MCF 10A (cell line): Measurements from ENCODE around the gene PRRT3. TPM values are rescaled to one million over a fixed set of nuclear protein-coding genes. Genes with fewer than 3 reads are reported as not detected.

Experiments used
- BruUV-seq: library from RNA; stranded (reverse); fragments of 400-500 nt; replicated peaks from 2 replicates; lab custom pipeline; 2021; lab: Mats Ljungman, UMichigan
- CTCF ChIA-PET: fragments of 300-600 bp; sonication (Branson Sonifier 250); formaldehyde crosslinking; extraction: SDS; loops from one replicate; lab custom pipeline; 2021; ENCODE audit warnings: antibody characterized with exemption, inconsistent platforms; lab: Yijun Ruan, JAX
- POLR2A ChIA-PET: fragments of 300-600, 350-650 bp; sonication (Branson Sonifier 250); formaldehyde crosslinking; extraction: SDS; loops from one replicate; lab custom pipeline; 2020; ENCODE audit warnings: antibody characterized with exemption, inconsistent platforms; lab: Yijun Ruan, JAX
- DNase-seq: peaks from one replicate; pipeline ENCODE4 v3.0.0-alpha.2; 2018; ENCODE audit not compliant: unreplicated experiment
- H3K27ac Mint-ChIP-seq: one replicate; pipeline ENCODE4 v1.8.0; 2022; ENCODE audit warnings: mild to moderate bottlenecking, low read depth, mixed read lengths; ENCODE audit not compliant: unreplicated experiment
- H3K27me3 Mint-ChIP-seq: one replicate; pipeline ENCODE4 v1.8.0; 2022; ENCODE audit warnings: mixed read lengths; ENCODE audit not compliant: insufficient read depth, unreplicated experiment
- H3K36me3 Mint-ChIP-seq: one replicate; pipeline ENCODE4 v1.8.0; 2022; ENCODE audit warnings: mild to moderate bottlenecking, moderate library complexity, mixed read lengths; ENCODE audit not compliant: insufficient read depth, unreplicated experiment
- H3K4me1 Mint-ChIP-seq: one replicate; pipeline ENCODE4 v1.8.0; 2022; ENCODE audit warnings: mixed read lengths; ENCODE audit not compliant: insufficient read depth, unreplicated experiment
- H3K4me3 Mint-ChIP-seq: one replicate; pipeline ENCODE4 v1.8.0; 2022; ENCODE audit warnings: mild to moderate bottlenecking, moderate library complexity, mixed read lengths; ENCODE audit not compliant: unreplicated experiment
- H3K9me3 Mint-ChIP-seq: one replicate; pipeline ENCODE4 v1.8.0; 2022; ENCODE audit warnings: mixed read lengths; ENCODE audit not compliant: unreplicated experiment
- intact Hi-C: fragments of 100-400 bp; cut with micrococcal nuclease; formaldehyde crosslinking; loops from 2 replicates; pipeline ENCODE4 v1.14.1; 2022
- total RNA-seq: library from RNA; stranded (reverse); gene quantifications from 2 replicates; pipeline ENCODE4 v1.2.3, GENCODE V29; 2022
- TF ChIP-seq, protein P1 (sequence below): fragments of 200-600 bp; IDR thresholded peaks from one replicate; pipeline ENCODE4 v1.8.0; 2022; ENCODE audit warnings: antibody characterized with exemption, mild to moderate bottlenecking; ENCODE audit not compliant: unreplicated experiment

PRRT3 gene
- total RNA-seq, 1 experiment from 2014 or later: 1.3 TPM

GRCh38 chr3:9932535-9932842 lies 19.7 kb downstream of the PRRT3 start:
- TF ChIP-seq, protein P1, sequence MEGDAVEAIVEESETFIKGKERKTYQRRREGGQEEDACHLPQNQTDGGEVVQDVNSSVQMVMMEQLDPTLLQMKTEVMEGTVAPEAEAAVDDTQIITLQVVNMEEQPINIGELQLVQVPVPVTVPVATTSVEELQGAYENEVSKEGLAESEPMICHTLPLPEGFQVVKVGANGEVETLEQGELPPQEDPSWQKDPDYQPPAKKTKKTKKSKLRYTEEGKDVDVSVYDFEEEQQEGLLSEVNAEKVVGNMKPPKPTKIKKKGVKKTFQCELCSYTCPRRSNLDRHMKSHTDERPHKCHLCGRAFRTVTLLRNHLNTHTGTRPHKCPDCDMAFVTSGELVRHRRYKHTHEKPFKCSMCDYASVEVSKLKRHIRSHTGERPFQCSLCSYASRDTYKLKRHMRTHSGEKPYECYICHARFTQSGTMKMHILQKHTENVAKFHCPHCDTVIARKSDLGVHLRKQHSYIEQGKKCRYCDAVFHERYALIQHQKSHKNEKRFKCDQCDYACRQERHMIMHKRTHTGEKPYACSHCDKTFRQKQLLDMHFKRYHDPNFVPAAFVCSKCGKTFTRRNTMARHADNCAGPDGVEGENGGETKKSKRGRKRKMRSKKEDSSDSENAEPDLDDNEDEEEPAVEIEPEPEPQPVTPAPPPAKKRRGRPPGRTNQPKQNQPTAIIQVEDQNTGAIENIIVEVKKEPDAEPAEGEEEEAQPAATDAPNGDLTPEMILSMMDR: no peak
- peaks cover 23% of the 10 kb centered on the region for H3K4me1 Mint-ChIP-seq
- no peak for DNase-seq
- no TSS peak for BruUV-seq
- H3K27ac Mint-ChIP-seq: peak overlapping the region; percentile 86
- H3K4me3 Mint-ChIP-seq: peak overlapping the region; percentile 90
- ChIA-PET POLR2A (interaction anchor here (0.7 to 6.1 kb wide), 16 partner anchors 14 to 292 kb away, joined by 3 to 49 read pairs (median 8); partner anchors contain the start of genes ARPC4, CAMK1, IL17RC and IL17RE), CTCF (interaction anchor here (0.6 to 6.3 kb wide), 19 partner anchors 9 to 347 kb away, joined by 3 to 42 read pairs (median 5); partner anchors contain the start of genes IL17RC and IL17RE)
- no peaks in the 10 kb centered on the region for H3K9me3 Mint-ChIP-seq
- intact Hi-C loops: loop anchor here (5.0 kb wide), 1 partner anchor 215 kb away; no protein-coding TSS in a partner anchor
- no peaks in the 10 kb centered on the region for H3K27me3 Mint-ChIP-seq
- peaks cover 60% of the 10 kb centered on the region for H3K36me3 Mint-ChIP-seq

DNA sequence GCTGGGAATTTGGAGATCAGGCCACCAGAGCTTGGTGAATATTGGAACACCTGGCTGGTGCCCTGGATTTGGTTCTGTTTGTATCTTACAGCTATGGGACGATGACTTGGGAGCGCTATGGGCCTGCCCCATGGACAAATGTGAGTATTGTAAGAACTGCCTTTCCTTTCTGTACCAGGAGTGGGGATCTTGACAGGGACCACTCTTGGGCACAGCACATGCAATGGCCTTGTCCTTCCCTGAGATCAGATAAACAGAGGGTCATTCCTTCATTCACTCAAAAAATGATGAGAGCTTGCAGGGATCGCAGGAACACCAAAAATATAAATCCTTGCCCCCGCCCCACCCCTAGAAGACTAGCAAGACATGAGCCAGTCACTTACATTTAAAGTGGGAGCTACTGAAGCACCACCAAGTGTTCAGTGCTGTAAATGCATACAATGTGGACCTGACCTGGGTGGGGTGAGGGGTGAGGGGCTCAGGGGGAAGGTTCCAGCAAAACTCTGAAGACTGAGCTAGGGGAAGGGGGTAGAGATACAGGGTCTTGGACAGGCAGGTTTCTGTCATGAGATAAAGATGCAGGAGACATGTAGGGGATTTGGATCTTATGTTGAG lies 21.3 kb downstream of the PRRT3 start:
- Mint-ChIP-seq H3K4me1 (peaks cover 22% of the 10 kb centered on the region), H3K27ac (no peak overlapping the region), H3K27me3 (no peaks in the 10 kb centered on the region), H3K36me3 (peaks cover 61% of the 10 kb centered on the region), H3K4me3 (no peak overlapping the region), H3K9me3 (no peaks in the 10 kb centered on the region)
- POLR2A ChIA-PET: interaction anchor here (0.6 to 6.1 kb wide), 12 partner anchors 14 to 106 kb away, joined by 3 to 49 read pairs (median 4); partner anchors contain the start of genes IL17RC and RPUSD3
- CTCF ChIA-PET: interaction anchor here (0.6 to 6.3 kb wide), 13 partner anchors 10 to 270 kb away, joined by 3 to 42 read pairs (median 6); partner anchors contain the start of genes IL17RC and RPUSD3
- BruUV-seq: no TSS peak
- TF ChIP-seq, protein P1: no peak
- no peak for DNase-seq
- intact Hi-C loops: loop anchor here (5.0 kb wide), 1 partner anchor 214 kb away; no protein-coding TSS in a partner anchor

DNA sequence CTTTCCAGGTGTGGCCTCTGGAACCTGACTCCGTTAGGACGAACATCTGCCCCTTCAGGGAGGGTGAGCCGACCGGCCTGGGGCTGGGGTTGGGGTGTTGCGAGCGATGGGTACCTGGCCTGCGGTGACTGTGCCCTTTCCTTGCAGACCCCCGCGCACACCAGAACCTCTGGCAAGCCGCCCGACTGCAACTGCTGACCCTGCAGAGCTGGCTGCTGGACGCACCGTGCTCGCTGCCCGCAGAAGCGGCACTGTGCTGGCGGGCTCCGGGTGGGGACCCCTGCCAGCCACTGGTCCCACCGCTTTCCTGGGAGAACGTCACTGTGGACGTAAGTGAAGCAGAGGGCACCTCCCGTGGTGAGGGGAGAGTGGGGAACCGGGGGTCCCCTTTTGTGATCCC lies 24.1 kb downstream of the PRRT3 start:
- Mint-ChIP-seq H3K27me3 (no peaks in the 10 kb centered on the region), H3K27ac (no peak overlapping the region), H3K9me3 (no peaks in the 10 kb centered on the region), H3K36me3 (peaks cover 64% of the 10 kb centered on the region), H3K4me1 (peaks cover 9% of the 10 kb centered on the region), H3K4me3 (no peak overlapping the region)
- ChIA-PET CTCF (interaction anchor here (0.6 kb wide), 1 partner anchor 201 kb away, joined by 3 read pairs; no protein-coding TSS in a partner anchor), POLR2A (no interaction called here)
- no TSS peak for BruUV-seq
- intact Hi-C loops: no loop called here
- DNase-seq: no peak
- TF ChIP-seq, protein P1: no peak

DNA sequence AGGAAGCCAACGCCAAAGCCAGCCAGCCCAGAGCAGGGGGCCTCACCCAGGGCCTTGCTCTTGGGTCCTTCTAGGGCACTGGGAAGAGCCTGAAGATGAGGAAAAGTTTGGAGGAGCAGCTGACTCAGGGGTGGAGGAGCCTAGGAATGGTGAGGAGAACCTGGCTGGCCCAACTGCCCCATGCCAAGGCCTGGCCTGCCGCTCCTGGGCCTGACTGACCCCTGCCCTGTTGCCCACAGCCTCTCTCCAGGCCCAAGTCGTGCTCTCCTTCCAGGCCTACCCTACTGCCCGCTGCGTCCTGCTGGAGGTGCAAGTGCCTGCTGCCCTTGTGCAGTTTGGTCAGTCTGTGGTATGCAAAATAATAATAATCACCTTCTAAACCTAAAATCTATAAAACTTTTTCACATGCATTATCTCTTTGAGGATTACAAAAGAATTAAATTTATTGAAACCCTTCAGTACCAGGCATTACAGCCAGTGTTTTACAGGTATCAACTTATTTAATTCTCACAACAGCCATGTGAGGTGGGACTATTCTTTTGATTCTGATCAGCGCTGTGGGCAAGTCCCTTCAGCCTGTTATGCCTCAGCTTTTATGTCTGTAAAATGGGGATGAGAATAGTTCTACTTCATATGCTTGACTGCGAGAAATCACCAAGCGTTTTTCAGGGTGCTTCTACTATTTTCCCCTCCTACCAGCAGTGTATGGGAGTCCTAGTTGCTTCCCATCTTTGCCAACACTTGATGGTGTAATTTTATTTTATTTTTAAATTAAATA lies 33.8 kb downstream of the PRRT3 start:
- H3K27ac Mint-ChIP-seq: no peak overlapping the region
- intact Hi-C loops: no loop called here
- DNase-seq: no peak
- CTCF ChIA-PET: interaction anchor here (0.9 to 1.0 kb wide), 2 partner anchors 16 to 55 kb away, joined by 3 to 4 read pairs; partner anchors contain the start of gene IL17RE
- no peaks in the 10 kb centered on the region for H3K27me3 Mint-ChIP-seq
- peaks cover 10% of the 10 kb centered on the region for H3K36me3 Mint-ChIP-seq
- H3K9me3 Mint-ChIP-seq: no peaks in the 10 kb centered on the region
- TF ChIP-seq, protein P1: no peak
- H3K4me3 Mint-ChIP-seq: no peak overlapping the region
- POLR2A ChIA-PET: interaction anchor here (1.1 to 8.4 kb wide), 5 partner anchors 11 to 69 kb away, joined by 3 to 98 read pairs (median 31); partner anchors contain the start of gene CRELD1
- H3K4me1 Mint-ChIP-seq: peaks cover 11% of the 10 kb centered on the region
- no TSS peak for BruUV-seq
